ENCODE results near the gene ANHX.

GRCh38 chr12:133225527-133225926 is 10.2 kb downstream of the ANHX start:
- TF ChIP-seq CTCF (IDR thresholded peaks at IDR 0.05) (no peak), POLR2A (IDR thresholded peaks at IDR 0.05) (no peak)
